GM23338 (cell line): ENCODE data around the gene TM2D1. TPM values are rescaled to one million over a fixed set of nuclear protein-coding genes. Genes with fewer than 3 reads are reported as not detected.
A peak's percentile ranks its signal among the peaks of the same experiment; 100 is the strongest.

Source experiments
- ATAC-seq: fragments of 200-7000 bp; cut with Tn5 transposase; 3 replicates; pipeline ENCODE4 v1.9.1; 2020
- DNase-seq: peaks from one replicate; pipeline ENCODE4 v3.0.0-alpha.2; 2015; ENCODE audit warnings: low spot score
- H2AFZ ChIP-seq: fragments of 200-600 bp; sonication (generic); 2 replicates; pipeline ENCODE4 v1.8.0; 2016; ENCODE audit warnings: antibody characterized with exemption, mild to moderate bottlenecking, moderate library complexity
- H3F3A ChIP-seq: fragments of 200-600 bp; sonication (generic); replicated peaks from 2 replicates; pipeline ENCODE4 v1.8.0; 2017; ENCODE audit warnings: antibody characterized with exemption, mixed run types, low read depth
- H3K27ac ChIP-seq: fragments of 200-600 bp; sonication (generic); 2 replicates; pipeline ENCODE4 v1.6.1; 2016; ENCODE audit warnings: low read depth
- H3K27me3 ChIP-seq: fragments of 200-600 bp; sonication (generic); 2 replicates; pipeline ENCODE4 v1.8.0; 2016; ENCODE audit warnings: mild to moderate bottlenecking, mixed run types, moderate library complexity; ENCODE audit not compliant: insufficient read depth
- H3K36me3 ChIP-seq: fragments of 200-600 bp; sonication (generic); 2 replicates; pipeline ENCODE4 v1.8.0; 2016; ENCODE audit warnings: mild to moderate bottlenecking; ENCODE audit not compliant: insufficient read depth
- H3K4me1 ChIP-seq: fragments of 200-600 bp; sonication (generic); 2 replicates; pipeline ENCODE4 v1.8.0; 2016; ENCODE audit warnings: mild to moderate bottlenecking, moderate library complexity; ENCODE audit not compliant: insufficient read depth
- H3K4me2 ChIP-seq: fragments of 200-600 bp; sonication (generic); 2 replicates; pipeline ENCODE4 v1.7.1; 2017; ENCODE audit warnings: mixed run types
- H3K4me3 ChIP-seq: fragments of 200-600 bp; sonication (generic); 2 replicates; pipeline ENCODE4 v1.6.1; 2016; ENCODE audit warnings: mixed run types
- H3K79me2 ChIP-seq: fragments of 200-600 bp; sonication (generic); replicated peaks from 2 replicates; pipeline ENCODE4 v1.8.0; 2017; ENCODE audit warnings: mild to moderate bottlenecking; ENCODE audit not compliant: insufficient read depth
- H3K9me2 ChIP-seq: fragments of 200-600 bp; sonication (generic); 2 replicates; pipeline ENCODE4 v1.8.0; 2017; ENCODE audit not compliant: insufficient read depth
- H4K20me1 ChIP-seq: fragments of 200-600 bp; sonication (generic); replicated peaks from 2 replicates; pipeline ENCODE4 v1.8.0; 2017; ENCODE audit warnings: mild to moderate bottlenecking; ENCODE audit not compliant: insufficient read depth
- H3K27ac Mint-ChIP-seq: 2 replicates; pipeline ENCODE4 v1.8.0; 2020; ENCODE audit warnings: inconsistent platforms, mild to moderate bottlenecking, moderate library complexity, mixed read lengths
- H3K27me3 Mint-ChIP-seq: 3 replicates; pipeline ENCODE4 v1.8.0; 2022; ENCODE audit warnings: low read depth, mild to moderate bottlenecking, moderate library complexity, mixed read lengths, inconsistent platforms; ENCODE audit not compliant: insufficient read depth, poor library complexity
- H3K36me3 Mint-ChIP-seq: 3 replicates; pipeline ENCODE4 v1.8.0; 2021; ENCODE audit warnings: low read depth, mild to moderate bottlenecking, inconsistent platforms, moderate library complexity, mixed read lengths
- H3K4me1 Mint-ChIP-seq: 3 replicates; pipeline ENCODE4 v1.8.0; 2020; ENCODE audit warnings: mild to moderate bottlenecking, inconsistent platforms, mixed read lengths
- H3K4me3 Mint-ChIP-seq: 3 replicates; pipeline ENCODE4 v1.8.0; 2021; ENCODE audit warnings: moderate library complexity, mild to moderate bottlenecking, inconsistent platforms, mixed read lengths
- H3K9me3 Mint-ChIP-seq: 3 replicates; pipeline ENCODE4 v1.8.0; 2020; ENCODE audit warnings: moderate library complexity, mild to moderate bottlenecking, inconsistent platforms, mixed read lengths
- CREB1 ChIP-seq: fragments of 250-450 bp; sonication (Bioruptor Pico); IDR thresholded peaks from 2 replicates; pipeline ENCODE4 v1.5.0; 2020; ENCODE audit warnings: low read depth, mild to moderate bottlenecking, moderate library complexity
- CTCF ChIP-seq, 2 experiments: fragments of 200-600 bp in 1 of 2; sonication (generic) in 1 of 2; conservative IDR thresholded peaks; 2 replicates each; pipeline versions ENCODE4 v1.5.1 to v1.6.1; 2016 to 2017; ENCODE audit warnings: antibody characterized with exemption in 2 of 2, low read depth in 2 of 2, mild to moderate bottlenecking in 2 of 2, moderate library complexity in 1 of 2
- ETS1 ChIP-seq: IDR thresholded peaks from 2 replicates; pipeline ENCODE4 v1.6.1; 2016; ENCODE audit warnings: antibody characterized with exemption
- EZH2 ChIP-seq: fragments of 200-600 bp; sonication (generic); IDR thresholded peaks from one replicate; pipeline ENCODE4 v1.8.0; 2017; ENCODE audit warnings: antibody characterized with exemption, mild to moderate bottlenecking, low read depth; ENCODE audit not compliant: unreplicated experiment
- EZH2phosphoT487 ChIP-seq: fragments of 200-600 bp; sonication (generic); IDR thresholded peaks from one replicate; pipeline ENCODE4 v1.8.1; 2018; ENCODE audit warnings: antibody characterized with exemption; ENCODE audit not compliant: unreplicated experiment
- JUNB ChIP-seq: IDR thresholded peaks from one replicate; pipeline ENCODE4 v1.6.1; 2016; ENCODE audit warnings: antibody characterized with exemption; ENCODE audit not compliant: unreplicated experiment
- NANOG ChIP-seq: IDR thresholded peaks from 2 replicates; pipeline ENCODE4 v1.6.1; 2016; ENCODE audit warnings: antibody characterized with exemption, borderline replicate concordance
- POLR2AphosphoS5 ChIP-seq: IDR thresholded peaks from 2 replicates; pipeline ENCODE4 v1.6.1; 2016; ENCODE audit warnings: antibody characterized with exemption, low read depth
- REST ChIP-seq: IDR thresholded peaks from one replicate; pipeline ENCODE4 v1.6.1; 2018; ENCODE audit warnings: antibody characterized with exemption; ENCODE audit not compliant: unreplicated experiment
- STAT1 ChIP-seq: IDR thresholded peaks from one replicate; pipeline ENCODE4 v1.6.1; 2016; ENCODE audit warnings: antibody characterized with exemption; ENCODE audit not compliant: unreplicated experiment
- ZNF114 ChIP-seq: fragments of 250-450 bp; sonication (Bioruptor Pico); IDR thresholded peaks from 2 replicates; pipeline ENCODE4 v1.5.0; 2020; ENCODE audit warnings: mild to moderate bottlenecking, moderate library complexity
- ZNF331 ChIP-seq: fragments of 250-450 bp; sonication (Bioruptor Pico); IDR thresholded peaks from 2 replicates; pipeline ENCODE4 v1.5.0; 2020; ENCODE audit warnings: low read depth, mild to moderate bottlenecking, moderate library complexity
- ZNF462 ChIP-seq: fragments of 250-450 bp; sonication (Bioruptor Pico); IDR thresholded peaks from 2 replicates; pipeline ENCODE4 v1.5.0; 2020; ENCODE audit warnings: mild to moderate bottlenecking, moderate library complexity
- polyA plus RNA-seq: library from polyadenylated mRNA; unstranded; fragments of >200 nt; fragmentation: Nextera tagmentation; extraction: Ambion mirVana; gene quantifications from 2 replicates; pipeline ENCODE4 v1.2.1, GENCODE V29; 2016
- total RNA-seq: library from RNA; depleted of rRNA; stranded (reverse); fragments of >200 nt; shearing (Covaris generic); gene quantifications from 2 replicates; pipeline ENCODE4 v1.2.3, GENCODE V29; 2014

TM2D1 gene
- total and polyA plus RNA-seq, 2 experiments from 2014 or later = 46.7 to 47.5 TPM

GRCh38 chr1:61757950-61758349 is 33.0 kb upstream of the TM2D1 start:
- Histone ChIP-seq H3K27ac (peak overlapping the region; percentile 42; the same call in 1 of the 2 replicates), H3K9me2 (no peaks in the 10 kb centered on the region), H3K4me2 (no peak overlapping the region), H4K20me1 (peaks cover 26% of the 10 kb centered on the region), H3K79me2 (peaks cover 93% of the 10 kb centered on the region), H3K4me1 (peaks cover 18% of the 10 kb centered on the region), H3K36me3 (no peaks in the 10 kb centered on the region), H2AFZ (no peak overlapping the region), H3K27me3 (no peaks in the 10 kb centered on the region), H3F3A (no peaks in the 10 kb centered on the region), H3K4me3 (no peak overlapping the region)
- Mint-ChIP-seq H3K27ac (no peak overlapping the region), H3K36me3 (no peaks in the 10 kb centered on the region), H3K9me3 (no peaks in the 10 kb centered on the region), H3K4me1 (peaks cover 17% of the 10 kb centered on the region), H3K27me3 (no peaks in the 10 kb centered on the region), H3K4me3 (no peak overlapping the region)
- TF ChIP-seq ZNF462 (CRISPR knock-in tag) = no peak
- TF ChIP-seq CREB1 = no peak
- no peak for TF ChIP-seq STAT1
- TF ChIP-seq JUNB = no peak
- no peak for TF ChIP-seq POLR2AphosphoS5
- no peak for TF ChIP-seq ETS1
- no peak for TF ChIP-seq CTCF (conservative IDR thresholded peaks at IDR 0.05; ENCODE audit: low read depth in 2 of 2)
- no peak for TF ChIP-seq EZH2
- no peak for TF ChIP-seq EZH2phosphoT487
- no peak for TF ChIP-seq NANOG
- TF ChIP-seq REST = no peak
- TF ChIP-seq ZNF114 = no peak
- TF ChIP-seq ZNF331 (CRISPR knock-in tag) = no peak
- no peak for ATAC-seq
- no peak for DNase-seq
